ENCODE data around the gene AREL1.
"Not testable (repeated sequence)": the region's sequence is repeated elsewhere in the genome, so short reads cannot be mapped to it uniquely, and the experiment has no call there.

The AREL1 gene, protein sequence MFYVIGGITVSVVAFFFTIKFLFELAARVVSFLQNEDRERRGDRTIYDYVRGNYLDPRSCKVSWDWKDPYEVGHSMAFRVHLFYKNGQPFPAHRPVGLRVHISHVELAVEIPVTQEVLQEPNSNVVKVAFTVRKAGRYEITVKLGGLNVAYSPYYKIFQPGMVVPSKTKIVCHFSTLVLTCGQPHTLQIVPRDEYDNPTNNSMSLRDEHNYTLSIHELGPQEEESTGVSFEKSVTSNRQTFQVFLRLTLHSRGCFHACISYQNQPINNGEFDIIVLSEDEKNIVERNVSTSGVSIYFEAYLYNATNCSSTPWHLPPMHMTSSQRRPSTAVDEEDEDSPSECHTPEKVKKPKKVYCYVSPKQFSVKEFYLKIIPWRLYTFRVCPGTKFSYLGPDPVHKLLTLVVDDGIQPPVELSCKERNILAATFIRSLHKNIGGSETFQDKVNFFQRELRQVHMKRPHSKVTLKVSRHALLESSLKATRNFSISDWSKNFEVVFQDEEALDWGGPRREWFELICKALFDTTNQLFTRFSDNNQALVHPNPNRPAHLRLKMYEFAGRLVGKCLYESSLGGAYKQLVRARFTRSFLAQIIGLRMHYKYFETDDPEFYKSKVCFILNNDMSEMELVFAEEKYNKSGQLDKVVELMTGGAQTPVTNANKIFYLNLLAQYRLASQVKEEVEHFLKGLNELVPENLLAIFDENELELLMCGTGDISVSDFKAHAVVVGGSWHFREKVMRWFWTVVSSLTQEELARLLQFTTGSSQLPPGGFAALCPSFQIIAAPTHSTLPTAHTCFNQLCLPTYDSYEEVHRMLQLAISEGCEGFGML

DNA sequence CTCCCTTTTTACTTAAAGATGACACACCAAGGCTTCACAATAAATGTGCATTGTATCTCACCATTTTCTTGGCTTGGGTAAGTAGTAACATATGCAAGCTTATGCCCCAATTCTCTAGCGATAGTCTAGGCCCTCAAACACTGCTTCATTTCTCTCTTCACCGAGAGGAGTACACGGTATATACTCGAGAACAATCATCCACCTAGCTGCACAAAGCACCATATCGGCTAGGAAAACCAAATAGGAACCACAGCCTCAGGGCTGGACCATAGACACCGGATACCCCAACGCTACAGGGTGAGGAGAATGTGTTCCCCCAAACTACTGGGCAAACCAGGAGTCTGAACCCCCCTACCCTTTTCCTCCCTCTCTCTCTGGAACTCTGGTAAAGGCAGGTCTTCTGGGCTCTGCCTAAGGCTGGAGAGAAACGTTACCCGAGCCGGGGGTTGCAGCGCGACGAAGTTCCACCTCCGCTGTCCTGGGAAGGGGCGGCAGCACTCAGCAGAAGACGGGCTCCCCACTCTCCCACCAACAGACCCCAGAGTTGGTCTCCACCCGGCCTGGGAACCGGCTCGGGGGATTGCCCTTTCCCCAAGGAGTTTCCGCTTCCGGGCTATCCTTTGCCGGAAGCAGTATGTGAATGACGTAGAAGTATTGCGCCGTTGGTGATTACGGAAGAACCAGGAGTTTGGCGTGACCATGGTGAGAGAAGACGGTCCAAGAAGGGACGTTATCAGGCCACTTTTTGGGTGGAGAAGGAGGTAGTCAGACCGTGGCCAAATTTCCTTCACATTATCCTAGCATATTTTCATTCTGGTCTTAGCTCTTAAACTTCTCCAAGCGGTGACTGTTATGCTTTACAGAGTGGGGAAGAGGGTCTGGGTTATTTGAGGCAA, at the start of gene AREL1, which contains the start of gene FCF1:
Gene AREL1, minus strand, starts transcription at position 582 of the 896 bp plus-strand sequence. CDS start 27,465 bp downstream, outside the sequence.
Gene FCF1, plus strand, starts transcription at position 646 of the 896 bp plus-strand sequence. Its CDS starts 54 bp downstream, at position 700.
- no peak for DNase-seq

DNA sequence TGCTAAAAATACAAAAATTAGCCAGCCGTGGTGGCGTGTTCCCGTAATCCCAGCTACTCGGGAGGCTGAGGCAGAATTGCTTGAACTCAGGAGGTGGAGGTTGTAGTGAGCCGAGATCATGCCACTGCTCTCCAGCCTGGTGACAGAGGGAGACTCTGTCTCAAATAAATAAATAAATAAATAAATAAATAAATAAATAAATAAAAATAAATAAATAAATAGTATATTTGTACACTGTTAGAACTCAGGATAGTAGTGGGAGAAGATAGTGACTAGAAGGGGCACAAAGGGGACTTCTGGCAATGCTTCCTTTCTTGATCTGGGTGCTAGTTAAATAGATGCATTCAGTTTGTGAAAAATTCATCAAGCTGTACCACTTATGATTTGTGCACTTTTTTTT, 45.6 kb upstream of the AREL1 start:
- DNase-seq: not testable (repeated sequence)

DNA sequence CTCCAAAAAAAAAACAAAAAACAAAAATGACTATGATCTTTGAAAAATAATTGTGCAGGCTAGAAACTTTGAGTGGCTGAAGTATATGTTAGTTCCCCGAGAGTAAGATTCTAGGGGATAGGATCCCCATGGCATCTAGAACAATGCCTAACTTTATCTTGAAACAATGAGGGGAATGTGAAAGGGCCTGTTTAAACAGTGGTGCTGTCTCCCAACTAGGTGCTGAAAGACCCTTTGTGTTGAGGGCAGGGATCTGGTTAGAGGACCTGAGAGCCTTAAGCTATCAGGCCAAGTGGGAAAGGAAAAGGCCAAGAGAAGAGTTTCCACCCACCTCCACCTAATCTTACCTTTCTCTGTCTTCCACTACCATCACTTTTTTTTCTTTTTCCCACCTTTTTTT, 43.4 kb upstream of the AREL1 start:
- no peak for DNase-seq

DNA sequence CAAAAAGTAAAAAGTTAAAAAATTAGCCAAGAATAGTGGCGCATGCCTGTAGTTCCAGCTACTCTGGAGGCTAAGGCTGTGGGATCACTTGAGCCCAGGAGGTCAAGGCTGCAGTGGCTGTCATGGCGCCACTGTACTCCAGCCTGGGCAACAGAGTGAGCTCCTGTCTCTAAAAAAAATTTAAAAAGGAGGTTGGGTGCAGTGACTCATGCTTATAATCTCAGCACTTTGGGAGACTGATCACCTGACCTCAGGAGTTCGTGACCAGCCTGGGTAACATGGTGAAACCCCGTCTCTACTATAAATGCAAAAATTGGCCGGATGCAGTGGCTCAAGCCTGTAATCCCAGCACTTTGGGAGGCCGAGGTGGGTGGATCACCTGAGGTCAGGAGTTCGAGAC, 42.0 kb upstream of the AREL1 start:
- no peak for DNase-seq

DNA sequence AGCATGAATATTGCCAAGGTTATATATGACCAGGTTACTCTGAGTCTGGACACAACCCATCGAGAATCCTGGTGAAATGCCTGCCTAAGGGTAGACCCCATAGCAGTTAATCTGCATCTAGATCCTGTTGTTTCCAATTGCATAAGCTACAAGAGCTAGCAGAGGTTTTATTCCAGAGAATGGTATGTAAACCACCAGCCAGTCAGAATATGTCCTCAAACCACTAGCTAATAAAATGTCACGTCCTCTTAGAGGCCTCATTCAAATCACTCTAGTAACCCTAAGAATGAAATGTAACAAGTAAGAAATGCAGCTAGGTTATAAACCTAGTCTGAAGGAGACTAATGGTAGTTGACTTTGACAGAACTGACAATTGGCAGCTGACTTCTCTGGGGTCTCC, 41.3 kb upstream of the AREL1 start:
- no peak for DNase-seq

DNA sequence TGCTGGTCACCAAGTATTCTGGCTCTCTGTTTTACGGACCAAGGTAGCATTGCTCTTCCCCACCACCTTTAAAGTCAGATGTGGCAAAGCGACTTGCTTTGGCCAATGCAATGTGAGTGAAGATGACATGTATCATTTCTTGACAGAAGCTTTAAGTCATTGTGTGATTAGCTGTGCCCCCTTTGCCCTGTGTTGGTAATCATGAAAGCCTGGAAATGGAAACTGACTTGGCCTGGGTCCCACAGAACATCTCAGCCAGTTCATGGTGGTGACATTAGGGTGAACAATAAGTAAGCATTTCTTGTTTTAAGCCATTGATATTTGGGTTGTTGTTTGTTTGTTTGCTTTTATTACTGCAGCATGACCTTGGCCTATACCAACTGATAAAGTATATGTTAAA, 34.4 kb upstream of the AREL1 start:
- DNase-seq: no peak

DNA sequence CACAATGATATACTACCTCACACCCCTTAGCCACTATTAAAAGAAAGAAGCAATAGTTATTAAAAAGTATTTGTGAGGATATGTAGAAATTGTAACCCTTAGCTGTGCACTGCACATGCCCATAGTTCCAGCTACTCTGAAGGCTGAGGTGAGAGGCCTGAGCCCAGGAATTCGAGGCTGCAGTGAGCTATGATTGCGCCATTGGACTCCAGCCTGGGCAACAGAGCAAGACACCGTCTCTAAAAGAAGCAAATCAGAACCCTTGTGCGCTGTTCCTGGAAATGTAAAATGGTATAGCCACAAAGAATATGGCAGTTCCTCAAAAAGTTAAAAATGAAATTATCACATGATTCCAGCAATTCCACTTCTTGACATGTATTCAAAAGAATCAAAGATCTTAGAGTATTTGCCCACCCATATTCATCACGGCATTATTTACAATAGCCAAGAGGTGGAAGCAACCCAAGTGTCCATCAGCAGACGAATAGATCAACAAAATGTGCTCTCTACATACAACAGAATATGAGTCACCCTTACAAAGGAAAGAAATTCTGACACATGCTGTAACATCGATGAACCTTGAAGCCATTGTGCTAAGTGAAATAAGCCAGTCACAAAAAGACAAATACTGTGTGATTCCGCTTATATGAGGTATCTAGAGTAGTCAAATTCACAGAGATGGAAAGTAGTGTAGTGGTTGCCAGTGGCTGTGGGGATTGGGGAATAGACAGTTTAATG, 26.6 kb upstream of the AREL1 start:
- no peak for DNase-seq

DNA sequence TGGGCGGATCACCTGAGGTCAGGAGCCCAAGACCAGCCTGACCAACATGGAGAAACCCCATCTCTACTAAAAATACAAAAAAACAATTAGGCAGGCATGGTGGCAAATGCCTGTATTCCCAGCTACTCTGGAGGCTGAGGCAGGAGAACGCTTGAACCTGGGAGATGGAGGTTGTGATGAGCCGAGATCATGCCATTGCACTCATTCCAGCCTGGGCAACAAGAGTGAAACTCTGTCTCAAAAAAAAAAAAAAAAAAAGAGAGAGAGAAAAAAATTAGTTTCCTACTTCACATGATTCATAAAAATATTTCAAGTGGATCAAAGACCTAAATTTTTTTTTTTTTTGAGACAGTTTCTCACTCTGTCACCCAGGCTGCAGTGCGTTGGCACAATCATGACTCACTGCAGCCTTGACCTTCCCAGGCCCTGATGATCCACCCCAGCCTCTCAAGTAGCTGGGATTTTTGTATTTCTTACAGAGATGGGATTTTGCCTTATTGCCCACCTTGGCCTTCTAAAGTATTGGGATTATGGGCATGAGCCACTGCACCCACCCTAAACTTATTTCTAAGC, 25.0 kb upstream of the AREL1 start:
- DNase-seq: no peak

DNA sequence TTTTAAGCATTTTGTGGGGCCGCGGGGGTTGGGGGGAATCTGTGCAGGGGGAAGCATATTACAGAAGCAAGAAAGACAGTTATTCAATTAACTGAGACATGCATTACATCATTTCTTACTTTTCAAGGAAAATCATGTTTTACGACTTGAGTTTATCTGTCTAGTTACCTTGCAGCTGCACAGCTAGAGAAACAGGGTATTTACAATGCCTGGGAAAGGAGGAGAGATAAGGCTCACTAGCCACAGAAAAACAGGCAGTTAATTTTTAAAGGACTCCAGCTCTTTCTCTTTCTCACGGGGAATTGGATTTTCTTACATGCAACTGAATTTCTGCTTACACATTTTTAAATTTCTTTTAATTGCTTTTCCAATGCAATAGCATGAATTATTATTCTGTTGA, 22.2 kb upstream of the AREL1 start:
- no peak for DNase-seq

DNA sequence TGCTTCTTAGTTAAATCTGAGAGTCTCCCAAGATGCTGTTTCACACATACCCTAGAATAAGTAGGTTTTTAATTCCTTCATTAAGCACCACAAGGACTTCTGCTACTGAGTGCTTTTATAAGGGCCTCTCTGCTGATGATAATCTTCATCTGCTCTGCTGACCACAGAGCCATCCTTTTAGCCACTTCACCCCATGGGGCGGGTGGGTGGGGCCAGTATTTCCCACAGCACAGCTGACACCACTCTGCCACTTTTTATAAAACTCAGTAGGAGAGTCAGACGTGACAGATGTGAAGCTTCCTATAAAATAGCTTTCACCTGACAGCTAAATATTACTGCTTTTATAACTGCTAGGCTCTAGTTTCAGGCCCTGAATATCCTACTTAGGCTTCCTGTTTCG, 20.3 kb upstream of the AREL1 start:
- peak; percentile 94 to 99 for DNase-seq

DNA sequence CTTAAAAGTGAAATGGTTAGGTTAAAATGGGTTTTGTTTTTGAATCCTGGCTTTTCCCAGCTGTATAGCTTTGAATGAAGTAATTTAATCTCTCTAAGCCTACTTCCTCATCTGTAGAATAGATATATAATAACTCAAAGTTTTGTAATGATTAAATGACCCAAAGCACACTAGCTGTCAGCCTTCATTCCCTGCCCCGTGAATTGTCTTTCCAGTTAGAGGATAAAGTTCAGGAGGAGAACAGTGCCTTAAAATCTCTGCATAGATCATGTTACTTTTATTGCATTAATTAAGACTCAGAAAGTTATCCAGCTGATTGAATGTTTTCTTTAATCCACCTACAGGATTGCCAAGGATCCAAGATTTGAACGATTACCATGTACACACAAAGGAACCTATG, 19.5 kb upstream of the AREL1 start:
- DNase-seq: peak in 1 of 2 experiments; percentile 56

DNA sequence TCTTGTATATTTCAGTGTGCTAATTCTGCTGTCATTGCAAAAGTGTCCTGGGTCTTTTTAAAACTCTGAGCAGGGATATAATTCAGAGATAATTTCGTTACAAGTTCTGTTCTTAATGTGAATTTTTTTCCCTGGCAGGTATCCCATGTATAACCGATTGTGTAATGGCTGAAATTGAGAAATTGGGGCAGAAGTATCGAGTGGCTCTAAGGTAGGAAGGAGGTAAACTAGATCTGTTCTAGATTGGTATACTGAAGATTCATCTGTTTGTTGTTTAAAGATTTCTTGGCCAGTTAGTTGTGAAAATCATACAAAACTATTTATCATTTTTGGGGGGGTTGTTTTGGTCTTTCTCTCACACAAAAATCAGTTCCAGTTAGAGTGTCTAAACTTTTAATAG, 10.3 kb upstream of the AREL1 start:
- DNase-seq: no peak

DNA sequence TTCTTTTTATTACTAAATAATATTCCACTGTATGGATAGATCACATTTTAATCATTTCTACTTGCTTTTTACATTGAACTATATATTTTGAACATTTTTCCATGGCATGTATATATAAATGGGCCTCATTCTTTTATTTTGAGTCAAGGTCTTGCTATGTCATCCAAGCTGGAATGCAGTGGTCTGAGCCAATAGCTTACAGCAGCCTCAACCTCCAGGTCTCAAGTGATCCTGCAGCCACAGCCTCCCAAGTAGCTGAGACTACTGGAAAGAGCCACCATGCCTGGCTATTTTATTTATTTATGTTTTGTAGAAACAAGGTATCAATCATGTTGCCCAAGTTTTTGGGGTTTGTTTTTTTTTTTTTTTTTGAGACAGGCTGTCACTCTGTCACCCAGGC, 7.6 kb upstream of the AREL1 start:
- no peak for DNase-seq

DNA sequence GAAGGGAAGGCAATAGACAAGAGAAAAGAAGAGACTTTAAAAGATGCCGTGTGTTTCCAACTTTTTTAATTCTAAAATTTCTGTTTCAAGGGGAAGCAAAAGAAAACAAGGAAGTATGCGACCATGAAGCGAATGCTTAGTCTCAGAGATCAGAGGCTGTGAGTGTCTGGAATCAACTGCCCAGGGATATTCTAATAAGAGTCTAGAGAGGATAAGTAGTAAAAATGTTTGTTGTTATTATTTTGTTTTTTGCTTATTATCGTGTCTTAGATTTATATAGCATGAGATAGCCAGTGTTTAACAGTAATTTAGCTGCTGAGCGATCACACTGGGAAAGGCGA, 485 bp upstream of the AREL1 start:
- no peak for DNase-seq

DNA sequence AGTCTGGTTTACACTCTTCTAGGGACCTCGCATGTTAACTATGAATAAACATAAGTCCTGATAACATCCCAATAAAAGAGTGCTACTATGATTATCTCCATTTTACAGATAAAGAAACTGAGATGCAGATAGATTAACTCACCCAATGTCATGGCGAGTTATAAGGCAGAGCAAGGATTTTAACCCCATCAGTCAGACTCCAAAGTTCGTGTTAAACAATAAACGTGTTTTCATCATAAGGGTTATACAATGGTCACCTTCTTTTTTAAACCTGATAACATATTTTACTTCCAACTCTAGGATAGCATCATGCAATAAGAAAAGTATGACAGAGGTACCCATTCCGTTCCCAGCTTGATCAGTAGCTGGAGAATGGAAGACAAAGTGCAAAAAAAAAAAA, 1.2 kb downstream of the AREL1 start:
- no peak for DNase-seq

DNA sequence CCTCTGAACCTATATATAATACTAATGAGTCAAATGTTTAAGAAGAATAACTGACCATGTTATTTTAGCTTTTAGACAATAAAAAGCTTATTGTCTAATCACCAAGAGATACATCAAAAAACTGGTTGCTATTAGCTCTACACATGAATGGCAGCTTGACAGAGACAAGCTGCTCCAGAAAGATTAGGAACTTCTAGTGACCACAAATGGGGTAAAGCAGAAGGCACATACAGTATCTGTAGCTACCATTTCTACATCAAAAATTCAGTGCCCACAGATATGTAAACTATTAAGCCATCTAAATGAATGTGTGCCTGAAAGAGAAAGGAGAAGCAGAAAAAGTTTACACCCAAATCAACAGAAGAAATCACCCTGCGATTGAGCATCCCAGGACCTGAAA, 2.4 kb downstream of the AREL1 start:
- no peak for DNase-seq

DNA sequence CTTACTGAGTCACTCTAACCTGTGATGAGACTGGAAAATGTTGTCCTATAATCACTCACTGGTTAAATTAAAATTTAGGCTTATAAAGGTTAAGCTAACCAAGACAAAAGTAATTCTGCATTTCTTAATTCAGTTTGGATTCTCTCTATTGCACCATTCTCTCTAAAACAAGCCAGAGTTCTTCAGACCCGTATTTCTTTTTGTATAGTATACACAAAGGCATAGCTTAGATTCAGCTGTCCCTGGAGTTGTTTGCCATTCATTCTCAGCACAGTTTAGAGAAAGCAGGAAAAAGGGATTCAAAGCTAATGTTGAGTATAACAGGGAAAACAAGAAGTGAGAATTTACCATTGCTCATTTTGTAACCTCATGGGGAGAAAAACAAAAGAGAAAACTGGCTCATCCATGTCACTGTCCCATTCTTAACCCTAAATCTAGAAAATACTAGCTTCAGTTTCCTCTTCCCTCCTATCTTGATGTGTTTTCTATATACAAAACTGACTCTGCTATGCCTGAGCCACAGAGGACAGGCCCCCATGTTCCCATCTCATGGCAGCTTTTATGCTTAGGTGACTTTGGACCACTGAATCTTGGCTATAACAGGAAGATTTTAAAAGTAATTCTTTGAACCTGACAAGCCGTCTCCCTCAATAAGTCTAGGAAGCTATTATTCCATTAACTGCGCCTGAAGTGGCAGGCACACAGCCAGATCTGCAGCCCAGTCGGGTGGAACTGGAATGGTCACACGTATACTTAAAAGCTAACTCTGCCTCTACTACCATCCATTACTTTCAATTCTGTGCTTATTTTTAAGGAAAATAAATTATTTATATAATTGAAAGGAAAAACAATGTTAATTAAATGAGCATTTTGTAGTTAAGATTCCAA, 7.0 kb downstream of the AREL1 start:
- DNase-seq: no peak

DNA sequence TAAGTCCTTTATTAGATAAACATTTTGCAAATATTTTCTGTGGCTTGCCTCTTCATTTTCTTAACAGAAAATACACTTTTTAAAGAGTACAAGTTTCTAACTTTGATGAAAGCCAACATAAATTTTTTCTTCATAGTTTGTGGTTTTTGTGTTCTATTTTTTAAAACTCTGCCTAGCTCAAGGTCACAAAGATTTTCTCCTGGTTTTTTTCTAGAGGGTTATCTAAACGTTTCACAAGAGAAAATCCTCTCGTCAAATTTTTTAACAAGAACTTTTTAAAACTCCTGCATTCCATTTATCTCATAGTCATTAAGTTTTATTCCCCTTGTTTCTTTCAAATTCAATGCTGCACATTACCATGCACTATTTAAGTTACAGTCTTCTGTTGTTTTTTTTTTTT, 8.2 kb downstream of the AREL1 start:
- DNase-seq: no peak

DNA sequence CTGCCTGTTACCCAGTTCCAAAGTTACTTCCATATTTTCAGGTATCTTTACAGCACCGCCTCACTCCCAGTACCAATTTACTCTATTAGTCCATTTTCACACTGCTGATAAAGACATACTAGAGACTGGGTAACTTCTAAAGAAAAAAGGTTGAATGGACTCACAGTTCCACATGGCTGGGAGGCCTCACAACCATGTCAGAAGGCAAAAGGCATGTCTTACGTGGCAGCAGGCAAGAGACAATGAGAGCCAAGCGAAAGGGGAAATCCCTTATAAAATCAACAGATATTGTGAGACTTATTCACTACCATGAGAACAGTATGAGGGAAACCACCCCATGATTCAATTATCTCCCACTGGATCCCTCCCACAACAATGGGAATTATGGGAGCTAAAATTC, 9.8 kb downstream of the AREL1 start:
- DNase-seq: no peak

DNA sequence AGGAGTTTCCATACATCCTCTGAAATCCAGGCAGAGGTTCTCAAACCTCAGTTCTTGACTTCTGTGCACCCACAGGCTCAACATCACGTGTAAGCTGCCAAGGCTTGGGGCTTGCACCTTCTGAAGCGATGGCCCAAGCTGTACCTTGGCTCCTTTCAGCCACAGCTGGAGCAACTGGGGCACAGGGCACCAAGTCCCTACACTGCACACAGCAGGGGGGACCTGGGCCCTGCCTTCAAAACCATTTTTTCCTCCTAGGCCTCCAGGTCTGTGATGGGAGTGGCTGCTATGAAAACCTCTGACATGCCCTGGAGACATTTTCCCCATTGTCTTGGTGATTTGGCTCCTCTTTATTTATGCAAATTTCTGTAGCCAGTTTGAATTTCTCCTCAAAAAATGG, 10.6 kb downstream of the AREL1 start:
- DNase-seq: no peak

DNA sequence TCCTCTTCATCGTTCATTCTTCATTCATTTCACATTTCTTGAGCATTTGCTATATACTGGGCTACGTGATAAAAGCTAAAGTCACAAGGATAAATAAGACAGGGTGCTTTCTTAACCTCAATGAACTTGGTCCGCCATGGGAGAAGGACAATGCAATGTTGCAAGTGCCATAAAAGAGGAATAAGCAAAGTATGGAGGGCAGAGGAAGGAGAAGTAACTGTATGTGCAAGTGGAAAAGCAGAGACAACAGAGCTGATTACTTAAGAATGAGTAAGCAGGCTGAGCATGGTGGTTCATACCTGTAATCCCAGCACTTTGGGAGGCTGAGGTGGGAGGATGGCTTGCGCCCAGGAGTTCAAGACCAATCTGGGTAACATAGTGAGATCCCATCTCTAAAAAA, 14.4 kb downstream of the AREL1 start:
- no peak for DNase-seq
